C4-2B (cell line): ENCODE data around the gene SLC43A2.

Source experiments
- ZFX ChIP-seq: fragments of 450-650 bp; IDR thresholded peaks from 2 replicates; pipeline ENCODE4 v1.6.1; 2017
- TF ChIP-seq, protein P1 (sequence below): fragments of 450-650 bp; conservative IDR thresholded peaks from 2 replicates; pipeline ENCODE4 v1.5.1; 2017; ENCODE audit warnings: mild to moderate bottlenecking

GRCh38 chr17:1607971-1608320 lies 20.7 kb downstream of the SLC43A2 start:
- TF ChIP-seq, protein P1, sequence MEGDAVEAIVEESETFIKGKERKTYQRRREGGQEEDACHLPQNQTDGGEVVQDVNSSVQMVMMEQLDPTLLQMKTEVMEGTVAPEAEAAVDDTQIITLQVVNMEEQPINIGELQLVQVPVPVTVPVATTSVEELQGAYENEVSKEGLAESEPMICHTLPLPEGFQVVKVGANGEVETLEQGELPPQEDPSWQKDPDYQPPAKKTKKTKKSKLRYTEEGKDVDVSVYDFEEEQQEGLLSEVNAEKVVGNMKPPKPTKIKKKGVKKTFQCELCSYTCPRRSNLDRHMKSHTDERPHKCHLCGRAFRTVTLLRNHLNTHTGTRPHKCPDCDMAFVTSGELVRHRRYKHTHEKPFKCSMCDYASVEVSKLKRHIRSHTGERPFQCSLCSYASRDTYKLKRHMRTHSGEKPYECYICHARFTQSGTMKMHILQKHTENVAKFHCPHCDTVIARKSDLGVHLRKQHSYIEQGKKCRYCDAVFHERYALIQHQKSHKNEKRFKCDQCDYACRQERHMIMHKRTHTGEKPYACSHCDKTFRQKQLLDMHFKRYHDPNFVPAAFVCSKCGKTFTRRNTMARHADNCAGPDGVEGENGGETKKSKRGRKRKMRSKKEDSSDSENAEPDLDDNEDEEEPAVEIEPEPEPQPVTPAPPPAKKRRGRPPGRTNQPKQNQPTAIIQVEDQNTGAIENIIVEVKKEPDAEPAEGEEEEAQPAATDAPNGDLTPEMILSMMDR: no peak
- no peak for TF ChIP-seq ZFX
